Rectal smooth muscle tissue (tissue), 1 donor: ENCODE data around the gene TTBK1.

Experiments
- H3K27ac ChIP-seq: one replicate; pipeline ENCODE4 v1.7.0; 2013; ENCODE audit warnings: low read depth, low read length, inconsistent platforms
- H3K27me3 ChIP-seq: one replicate; pipeline ENCODE4 v1.7.0; 2013; ENCODE audit warnings: low read length; ENCODE audit not compliant: control insufficient read depth, insufficient read depth
- H3K36me3 ChIP-seq: one replicate; pipeline ENCODE4 v1.7.0; 2013; ENCODE audit warnings: low read length; ENCODE audit not compliant: control insufficient read depth, insufficient read depth
- H3K4me1 ChIP-seq: one replicate; pipeline ENCODE4 v1.7.0; 2013; ENCODE audit warnings: low read length; ENCODE audit not compliant: control insufficient read depth, insufficient read depth
- H3K4me3 ChIP-seq: one replicate; pipeline ENCODE4 v1.7.0; 2013; ENCODE audit warnings: low read length
- H3K9ac ChIP-seq: one replicate; pipeline ENCODE4 v1.7.0; 2013; ENCODE audit warnings: low read length

TTBK1 gene

GRCh38 chr6:43318011-43318410 is 74.7 kb downstream of the TTBK1 start:
- Histone ChIP-seq H3K9ac (no peak overlapping the region), H3K4me3 (no peak overlapping the region), H3K36me3 (no peaks in the 10 kb centered on the region), H3K27me3 (no peaks in the 10 kb centered on the region), H3K27ac (no peak overlapping the region), H3K4me1 (no peaks in the 10 kb centered on the region)

GRCh38 chr6:43325876-43326275 is 82.6 kb downstream of the TTBK1 start:
- no peaks in the 10 kb centered on the region for H3K4me1 ChIP-seq
- no peak overlapping the region for H3K27ac ChIP-seq
- no peaks in the 10 kb centered on the region for H3K36me3 ChIP-seq
- no peak overlapping the region for H3K9ac ChIP-seq
- no peaks in the 10 kb centered on the region for H3K27me3 ChIP-seq
- no peak overlapping the region for H3K4me3 ChIP-seq

GRCh38 chr6:43328528-43328927 is 85.2 kb downstream of the TTBK1 start:
- Histone ChIP-seq H3K9ac (no peak overlapping the region), H3K4me3 (no peak overlapping the region), H3K36me3 (no peaks in the 10 kb centered on the region), H3K4me1 (no peaks in the 10 kb centered on the region), H3K27ac (no peak overlapping the region), H3K27me3 (no peaks in the 10 kb centered on the region)

GRCh38 chr6:43331470-43331869 is 88.2 kb downstream of the TTBK1 start:
- H3K4me1 ChIP-seq, result no peaks in the 10 kb centered on the region
- no peak overlapping the region for H3K27ac ChIP-seq
- H3K27me3 ChIP-seq, result no peaks in the 10 kb centered on the region
- H3K4me3 ChIP-seq, result no peak overlapping the region
- no peaks in the 10 kb centered on the region for H3K36me3 ChIP-seq
- H3K9ac ChIP-seq, result no peak overlapping the region

GRCh38 chr6:43331891-43332290 is 88.6 kb downstream of the TTBK1 start:
- Histone ChIP-seq H3K27ac (no peak overlapping the region), H3K4me3 (no peak overlapping the region), H3K9ac (no peak overlapping the region), H3K36me3 (no peaks in the 10 kb centered on the region), H3K4me1 (no peaks in the 10 kb centered on the region), H3K27me3 (no peaks in the 10 kb centered on the region)

GRCh38 chr6:43334466-43335095 is 91.3 kb downstream of the TTBK1 start:
- Histone ChIP-seq H3K9ac (no peak overlapping the region), H3K4me3 (no peak overlapping the region), H3K27ac (no peak overlapping the region), H3K27me3 (no peaks in the 10 kb centered on the region), H3K36me3 (peaks cover 5% of the 10 kb centered on the region), H3K4me1 (no peaks in the 10 kb centered on the region)

- no peaks in the 10 kb centered on the region for H3K4me1 ChIP-seq
- H3K36me3 ChIP-seq, result peaks cover 13% of the 10 kb centered on the region
- H3K9ac ChIP-seq, result no peak overlapping the region
- no peak overlapping the region for H3K27ac ChIP-seq
- H3K27me3 ChIP-seq, result no peaks in the 10 kb centered on the region
- no peak overlapping the region for H3K4me3 ChIP-seq
Measured at GRCh38 chr6:43335469-43335868, 92.2 kb downstream of the TTBK1 start.

- Histone ChIP-seq H3K36me3 (peaks cover 14% of the 10 kb centered on the region), H3K27me3 (no peaks in the 10 kb centered on the region), H3K27ac (no peak overlapping the region), H3K4me1 (no peaks in the 10 kb centered on the region), H3K4me3 (no peak overlapping the region), H3K9ac (no peak overlapping the region)
Measured at GRCh38 chr6:43336382-43336781, 93.1 kb downstream of the TTBK1 start.
